ENCODE measurements around the gene COL15A1. TPM values are rescaled to one million over a fixed set of nuclear protein-coding genes. Genes with fewer than 3 reads are reported as not detected.

Gene COL15A1
- total RNA-seq, 2 experiments from 2014 or later: 0.02 to 0.05 TPM

DNA sequence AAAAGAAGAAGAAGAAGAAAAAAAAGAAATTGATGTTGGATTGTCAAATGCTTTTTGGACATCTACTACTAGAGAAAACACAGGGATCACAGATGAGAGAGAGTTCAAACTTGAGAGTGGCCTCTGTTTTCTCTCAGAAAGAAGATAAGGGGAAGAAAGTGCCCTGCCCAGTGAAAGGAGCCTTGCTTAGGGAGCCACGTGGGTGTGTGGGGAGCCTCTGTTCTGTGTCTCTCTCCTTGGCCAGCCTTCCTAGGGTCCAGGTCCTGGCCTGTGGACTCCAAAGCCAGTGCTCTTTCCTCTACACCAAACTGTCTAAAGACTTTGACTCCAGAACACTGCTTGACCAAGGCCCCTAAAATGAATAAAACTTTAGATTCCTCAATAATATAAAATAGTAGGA, 22.0 kb upstream of the COL15A1 start:
- H3K4me3 Mint-ChIP-seq: no peak overlapping the region
- CTCF ChIA-PET: no interaction called here
- intact Hi-C loops (cut with micrococcal nuclease): no loop called here
- no peak overlapping the region for H3K27ac Mint-ChIP-seq
- no peaks in the 10 kb centered on the region for H3K4me1 Mint-ChIP-seq (ENCODE audit: low read depth)
- no peaks in the 10 kb centered on the region for H3K27me3 Mint-ChIP-seq (ENCODE audit: low read depth)
- H3K9me3 Mint-ChIP-seq: no peaks in the 10 kb centered on the region
- DNase-seq: no peak
- no peaks in the 10 kb centered on the region for H3K36me3 Mint-ChIP-seq (ENCODE audit: low read depth)

DNA sequence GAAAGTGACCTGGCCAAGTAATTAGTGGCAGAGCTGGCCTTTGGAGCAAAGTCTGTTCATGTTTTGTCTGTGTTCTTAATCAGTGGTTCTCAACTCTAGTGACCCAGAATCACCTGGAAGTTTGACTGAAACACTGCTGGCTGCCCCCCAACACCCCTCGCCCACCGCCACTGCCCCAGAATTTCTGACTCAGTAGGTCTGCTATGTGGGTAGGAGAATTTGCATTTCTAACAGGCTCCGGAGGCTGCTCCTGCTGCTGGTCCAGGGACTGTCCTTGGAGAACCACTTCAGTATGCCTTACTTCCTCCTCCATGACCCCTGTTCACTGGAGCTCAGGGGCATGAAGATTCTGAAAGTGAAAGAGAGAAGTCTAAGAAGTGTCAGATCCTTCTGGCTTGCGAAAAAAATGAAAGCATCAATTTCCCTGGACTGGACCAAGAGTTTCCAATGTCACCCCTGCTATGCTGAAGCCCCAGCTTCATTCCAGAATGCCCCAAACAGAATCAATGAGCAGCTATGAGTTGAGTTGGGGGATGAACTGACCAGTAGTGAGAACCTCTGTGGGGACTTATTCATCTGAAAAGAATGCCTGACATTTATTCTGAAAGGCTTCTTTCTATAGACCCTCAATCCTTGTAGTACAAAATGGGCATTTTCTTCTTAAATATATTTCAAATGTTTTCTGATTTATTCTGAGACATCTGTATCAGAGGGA, 20.8 kb upstream of the COL15A1 start:
- Mint-ChIP-seq H3K27me3 (ENCODE audit: low read depth) (no peaks in the 10 kb centered on the region), H3K4me1 (ENCODE audit: low read depth) (no peaks in the 10 kb centered on the region), H3K4me3 (no peak overlapping the region), H3K36me3 (ENCODE audit: low read depth) (no peaks in the 10 kb centered on the region), H3K9me3 (no peaks in the 10 kb centered on the region), H3K27ac (no peak overlapping the region)
- CTCF ChIA-PET: interaction anchor here (0.6 kb wide), 1 partner anchor 98 kb away, joined by 3 read pairs; no protein-coding TSS in a partner anchor
- intact Hi-C loops (cut with micrococcal nuclease): no loop called here
- no peak for DNase-seq

DNA sequence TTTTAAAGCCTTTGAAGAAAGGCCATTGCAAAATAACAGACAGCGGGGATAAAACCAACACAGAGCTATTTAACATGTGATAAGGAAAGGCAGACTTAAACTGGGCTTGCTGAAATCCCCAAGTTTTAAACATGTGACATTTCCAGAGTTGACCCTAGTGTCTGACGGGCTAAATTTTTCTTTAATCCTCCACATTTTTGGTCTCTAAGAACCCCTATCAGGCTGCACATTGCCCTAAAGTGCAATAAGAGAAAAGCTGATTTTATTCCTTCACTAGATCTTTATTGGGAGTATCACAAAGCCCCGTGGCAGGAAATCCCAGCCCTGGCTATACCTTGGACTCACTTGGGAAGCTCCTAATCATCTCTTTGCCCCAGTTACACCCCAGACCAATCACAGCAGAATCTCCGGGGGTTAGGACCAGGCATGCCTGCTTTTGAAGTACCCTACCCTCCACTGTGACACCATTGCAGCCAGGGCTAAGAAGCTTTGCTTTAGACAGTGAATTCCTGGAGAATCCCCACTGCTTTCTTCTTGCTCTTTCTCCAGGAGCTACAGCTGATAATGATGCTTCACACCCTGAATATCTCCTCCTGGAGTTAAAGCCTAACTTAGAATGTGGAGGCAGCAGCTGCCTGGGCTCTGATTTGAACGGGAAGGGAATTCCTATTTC, 20.1 kb upstream of the COL15A1 start:
- H3K4me3 Mint-ChIP-seq: no peak overlapping the region
- intact Hi-C loops (cut with micrococcal nuclease): no loop called here
- H3K36me3 Mint-ChIP-seq (ENCODE audit: low read depth): no peaks in the 10 kb centered on the region
- CTCF ChIA-PET: interaction anchor here (0.6 kb wide), 1 partner anchor 99 kb away, joined by 3 read pairs; no protein-coding TSS in a partner anchor
- no peak overlapping the region for H3K27ac Mint-ChIP-seq
- no peaks in the 10 kb centered on the region for H3K27me3 Mint-ChIP-seq (ENCODE audit: low read depth)
- H3K9me3 Mint-ChIP-seq: no peaks in the 10 kb centered on the region
- no peak for DNase-seq
- H3K4me1 Mint-ChIP-seq (ENCODE audit: low read depth): no peaks in the 10 kb centered on the region

DNA sequence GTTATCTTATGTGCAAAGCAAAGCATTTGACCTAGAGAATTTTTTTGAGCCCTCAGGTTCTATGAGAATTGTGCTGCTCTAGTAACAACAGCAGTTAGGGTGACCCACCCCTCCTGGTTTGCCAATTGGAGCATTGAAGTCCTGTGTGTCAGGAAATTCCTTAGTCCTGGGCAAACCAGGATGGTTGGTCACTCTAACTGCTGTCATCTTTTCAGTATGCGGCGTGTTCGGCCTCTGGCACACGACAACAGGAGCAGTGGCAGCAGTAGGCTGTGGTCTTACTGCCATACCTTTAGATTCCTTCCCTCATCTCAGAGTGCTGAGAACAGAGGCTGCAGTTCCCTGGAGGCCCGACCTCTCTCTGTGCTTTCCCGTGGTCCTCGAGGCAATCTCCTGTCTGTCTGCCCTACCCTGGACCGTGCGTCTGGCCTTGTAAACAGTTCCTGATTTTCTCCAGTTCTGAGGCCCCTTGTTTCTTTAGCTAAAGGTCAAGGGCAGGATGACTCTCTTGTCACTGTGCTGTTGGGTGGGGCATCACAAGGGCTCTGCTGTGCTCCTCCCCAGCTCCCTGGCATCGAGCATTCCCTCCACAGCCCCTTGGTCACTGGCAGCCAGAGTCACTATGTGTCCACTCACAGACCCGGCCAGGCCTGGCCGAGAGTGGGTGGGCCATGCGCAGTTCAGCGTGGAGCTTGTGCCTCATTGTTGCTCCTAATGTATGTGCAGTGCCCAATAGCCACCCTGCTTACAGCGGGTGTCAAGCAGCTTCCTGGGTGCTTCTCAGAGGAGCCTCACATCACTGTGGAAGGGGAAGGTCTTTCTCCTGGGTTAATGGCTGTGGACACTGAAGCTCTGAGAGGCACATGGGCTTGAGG, 18.5 kb upstream of the COL15A1 start:
- CTCF ChIA-PET: no interaction called here
- DNase-seq: no peak
- H3K9me3 Mint-ChIP-seq: no peaks in the 10 kb centered on the region
- intact Hi-C loops (cut with micrococcal nuclease): no loop called here
- no peaks in the 10 kb centered on the region for H3K27me3 Mint-ChIP-seq (ENCODE audit: low read depth)
- H3K4me3 Mint-ChIP-seq: no peak overlapping the region
- H3K36me3 Mint-ChIP-seq (ENCODE audit: low read depth): no peaks in the 10 kb centered on the region
- H3K4me1 Mint-ChIP-seq (ENCODE audit: low read depth): no peaks in the 10 kb centered on the region
- no peak overlapping the region for H3K27ac Mint-ChIP-seq

DNA sequence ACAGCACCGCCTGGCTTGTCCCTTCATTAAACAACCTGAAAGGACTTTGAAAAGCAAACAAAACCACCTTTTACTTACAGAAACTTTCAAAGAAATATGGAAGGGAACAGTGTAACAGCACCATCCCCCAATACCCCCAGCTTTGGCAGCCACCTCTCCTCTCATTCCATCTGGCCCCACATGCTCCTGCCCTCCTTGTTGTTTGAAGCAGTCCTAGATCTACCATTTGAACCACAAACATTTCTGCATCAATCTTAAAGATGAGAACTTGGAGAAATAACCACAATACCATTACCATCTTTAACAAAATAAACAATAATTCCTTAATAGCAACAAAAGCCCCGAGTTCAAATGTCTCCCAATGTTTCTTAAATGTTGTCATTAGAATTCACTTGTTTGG, 17.8 kb upstream of the COL15A1 start:
- no peaks in the 10 kb centered on the region for H3K4me1 Mint-ChIP-seq (ENCODE audit: low read depth)
- no peak overlapping the region for H3K4me3 Mint-ChIP-seq
- H3K36me3 Mint-ChIP-seq (ENCODE audit: low read depth): no peaks in the 10 kb centered on the region
- intact Hi-C loops (cut with micrococcal nuclease): no loop called here
- CTCF ChIA-PET: no interaction called here
- no peaks in the 10 kb centered on the region for H3K9me3 Mint-ChIP-seq
- H3K27ac Mint-ChIP-seq: no peak overlapping the region
- no peak for DNase-seq
- no peaks in the 10 kb centered on the region for H3K27me3 Mint-ChIP-seq (ENCODE audit: low read depth)

DNA sequence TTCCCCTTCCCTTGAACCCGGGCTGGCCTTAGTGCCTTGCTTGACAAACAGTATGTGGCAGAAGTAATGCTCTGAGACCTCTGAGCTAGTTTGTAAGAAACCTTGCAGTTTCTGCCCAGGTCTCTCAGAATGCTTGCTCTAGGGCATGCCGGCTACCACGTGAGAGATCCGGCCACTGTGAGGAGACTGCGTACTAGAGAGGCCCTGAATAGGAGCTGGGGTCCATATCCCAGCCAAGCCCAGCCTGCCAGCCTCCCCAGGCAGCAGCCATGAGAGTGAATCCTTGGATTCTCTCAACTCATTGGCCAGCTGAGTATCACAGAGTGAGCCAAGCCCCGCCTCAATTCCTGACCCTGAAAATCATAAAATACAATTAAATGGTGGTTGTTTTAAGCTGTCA, 16.0 kb upstream of the COL15A1 start:
- intact Hi-C loops (cut with micrococcal nuclease): no loop called here
- Mint-ChIP-seq H3K36me3 (ENCODE audit: low read depth) (no peaks in the 10 kb centered on the region), H3K4me1 (ENCODE audit: low read depth) (no peaks in the 10 kb centered on the region), H3K27me3 (ENCODE audit: low read depth) (no peaks in the 10 kb centered on the region), H3K4me3 (no peak overlapping the region), H3K9me3 (no peaks in the 10 kb centered on the region), H3K27ac (no peak overlapping the region)
- CTCF ChIA-PET: no interaction called here
- no peak for DNase-seq

DNA sequence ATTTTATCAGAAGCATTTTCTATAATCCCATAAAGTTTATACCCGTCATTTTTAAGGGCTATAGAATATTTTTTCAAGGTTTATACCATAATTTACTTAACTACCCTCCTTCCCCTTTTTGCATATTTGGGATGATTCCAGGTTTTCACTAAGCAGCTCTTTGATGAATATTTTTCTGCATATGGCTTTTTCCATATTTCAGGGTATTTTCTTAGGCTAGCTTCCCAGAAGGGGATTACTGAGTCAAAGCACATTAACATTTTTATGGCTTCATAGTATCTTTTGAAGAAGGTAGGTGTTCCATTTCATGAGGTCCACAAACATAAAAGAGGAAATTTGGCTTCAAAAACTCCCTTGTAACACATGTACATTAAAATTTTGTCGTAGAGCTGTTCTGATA, 14.6 kb upstream of the COL15A1 start:
- H3K36me3 Mint-ChIP-seq (ENCODE audit: low read depth): no peaks in the 10 kb centered on the region
- H3K27me3 Mint-ChIP-seq (ENCODE audit: low read depth): no peaks in the 10 kb centered on the region
- no peaks in the 10 kb centered on the region for H3K4me1 Mint-ChIP-seq (ENCODE audit: low read depth)
- CTCF ChIA-PET: interaction anchor here (0.7 kb wide), 1 partner anchor 8 kb away, joined by 3 read pairs; no protein-coding TSS in a partner anchor
- no peak overlapping the region for H3K4me3 Mint-ChIP-seq
- DNase-seq: no peak
- intact Hi-C loops (cut with micrococcal nuclease): no loop called here
- no peaks in the 10 kb centered on the region for H3K9me3 Mint-ChIP-seq
- no peak overlapping the region for H3K27ac Mint-ChIP-seq

DNA sequence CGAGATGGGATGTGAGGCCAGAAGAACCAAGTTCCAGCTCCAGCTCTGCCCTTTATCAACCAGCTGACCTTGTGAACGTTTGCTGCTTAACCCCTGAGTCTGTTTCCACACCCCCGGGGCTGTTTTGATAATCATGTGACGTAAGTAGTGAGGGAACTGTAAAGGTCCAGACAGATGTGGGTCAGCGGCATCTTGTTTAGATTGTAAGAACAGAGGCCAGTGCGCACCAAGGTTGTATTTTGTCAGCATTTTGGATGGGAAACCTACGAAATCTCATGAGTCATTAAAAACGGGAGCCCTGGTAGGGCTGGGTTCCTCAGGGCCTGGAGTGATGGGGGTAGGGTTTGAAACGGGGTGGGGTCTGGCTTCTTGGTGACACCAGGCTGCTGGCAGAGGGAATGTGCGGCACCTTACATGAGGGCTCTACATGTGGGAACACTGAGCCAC, 13.8 kb upstream of the COL15A1 start:
- Mint-ChIP-seq H3K4me3 (no peak overlapping the region), H3K27ac (no peak overlapping the region), H3K27me3 (ENCODE audit: low read depth) (peaks cover 2% of the 10 kb centered on the region), H3K36me3 (ENCODE audit: low read depth) (no peaks in the 10 kb centered on the region), H3K4me1 (ENCODE audit: low read depth) (no peaks in the 10 kb centered on the region), H3K9me3 (no peaks in the 10 kb centered on the region)
- CTCF ChIA-PET: no interaction called here
- DNase-seq: no peak
- intact Hi-C loops (cut with micrococcal nuclease): no loop called here

DNA sequence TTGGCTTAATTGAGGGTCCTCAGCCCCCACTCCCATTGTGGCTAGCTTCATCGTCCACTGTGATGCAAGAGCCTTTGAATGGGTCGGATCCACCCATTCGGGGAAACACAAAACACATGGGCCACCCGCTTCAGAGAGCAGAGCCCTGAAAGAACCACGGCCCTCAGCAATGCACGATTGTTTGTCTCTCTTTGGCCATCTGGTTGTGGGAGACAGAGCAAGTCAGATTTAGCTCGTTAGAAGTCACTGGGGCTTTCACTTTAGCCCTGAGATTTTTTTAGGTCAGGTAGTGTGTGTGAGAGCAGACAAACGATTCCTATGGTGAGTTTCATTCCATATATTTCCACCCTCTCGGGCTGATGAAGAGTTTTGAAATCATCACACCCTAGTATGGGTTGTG, 12.9 kb upstream of the COL15A1 start:
- DNase-seq: no peak
- Mint-ChIP-seq H3K27me3 (ENCODE audit: low read depth) (peaks cover 2% of the 10 kb centered on the region), H3K36me3 (ENCODE audit: low read depth) (no peaks in the 10 kb centered on the region), H3K4me3 (no peak overlapping the region), H3K9me3 (no peaks in the 10 kb centered on the region), H3K27ac (no peak overlapping the region), H3K4me1 (ENCODE audit: low read depth) (no peaks in the 10 kb centered on the region)
- CTCF ChIA-PET: interaction anchor here (1.4 kb wide), 1 partner anchor 83 kb away, joined by 3 read pairs; no protein-coding TSS in a partner anchor
- intact Hi-C loops (cut with micrococcal nuclease): no loop called here

DNA sequence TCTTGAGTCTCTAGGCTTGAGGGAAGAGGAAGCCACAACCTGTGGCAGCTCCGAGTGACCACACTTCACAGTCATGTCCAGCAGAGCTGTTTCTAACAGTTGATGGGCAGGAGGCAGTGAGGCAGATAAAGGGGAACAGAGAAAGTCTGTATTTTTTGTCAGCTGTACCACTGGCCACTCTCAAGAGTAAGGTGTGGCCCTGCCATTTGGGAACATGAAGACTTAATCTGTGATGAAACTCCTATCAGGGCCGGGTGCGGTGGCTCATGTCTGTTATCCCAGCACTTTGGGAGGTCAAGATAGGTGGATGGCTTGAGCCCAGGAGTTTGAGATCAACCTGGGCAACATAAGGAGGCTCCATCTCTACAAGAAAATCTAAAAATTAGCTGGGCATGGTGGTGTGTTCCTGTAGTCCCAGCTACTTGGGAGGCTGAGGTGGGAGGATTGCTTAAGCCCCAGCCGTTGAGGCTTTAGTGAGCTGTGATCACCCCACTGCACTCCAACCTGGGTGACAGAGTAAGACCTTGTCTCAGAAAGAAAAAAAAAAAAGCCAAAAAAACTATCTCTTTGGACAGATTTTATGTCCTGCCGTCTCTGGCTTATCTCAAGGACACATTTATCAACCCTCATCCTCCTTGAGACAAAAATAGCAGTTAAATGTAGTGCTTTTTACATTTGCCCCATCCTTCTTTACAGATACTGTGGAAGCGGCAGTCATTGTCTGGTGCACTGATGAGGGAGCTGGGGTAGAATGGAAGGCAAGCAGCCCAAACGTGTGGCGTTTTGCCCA, 11.9 kb upstream of the COL15A1 start:
- intact Hi-C loops (cut with micrococcal nuclease): no loop called here
- DNase-seq: no peak
- no peaks in the 10 kb centered on the region for H3K9me3 Mint-ChIP-seq
- H3K36me3 Mint-ChIP-seq (ENCODE audit: low read depth): no peaks in the 10 kb centered on the region
- CTCF ChIA-PET: interaction anchor here (1.4 kb wide), 1 partner anchor 84 kb away, joined by 3 read pairs; no protein-coding TSS in a partner anchor
- no peak overlapping the region for H3K4me3 Mint-ChIP-seq
- H3K4me1 Mint-ChIP-seq (ENCODE audit: low read depth): no peaks in the 10 kb centered on the region
- no peak overlapping the region for H3K27ac Mint-ChIP-seq
- peaks cover 2% of the 10 kb centered on the region for H3K27me3 Mint-ChIP-seq (ENCODE audit: low read depth)

DNA sequence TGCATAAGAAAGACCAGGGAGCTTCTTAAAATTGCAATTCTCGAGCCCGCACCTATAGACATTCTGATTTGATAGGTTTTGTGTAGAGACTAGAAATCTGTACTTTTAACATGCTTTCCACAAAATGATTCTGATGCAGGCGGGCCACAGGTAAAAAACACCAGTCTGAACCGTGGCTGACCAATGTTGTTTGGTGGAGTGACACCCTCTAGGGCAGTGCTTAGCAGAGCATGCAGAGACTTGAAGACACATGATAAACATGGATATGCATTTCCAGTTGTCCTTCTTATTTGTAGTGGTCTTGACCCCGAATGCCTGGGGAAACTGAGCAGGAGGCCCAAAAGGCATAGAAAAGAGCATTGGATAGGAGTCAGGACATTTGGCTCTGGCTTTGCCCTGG, 10.5 kb upstream of the COL15A1 start:
- no peak for DNase-seq
- CTCF ChIA-PET: no interaction called here
- H3K36me3 Mint-ChIP-seq (ENCODE audit: low read depth): no peaks in the 10 kb centered on the region
- no peaks in the 10 kb centered on the region for H3K9me3 Mint-ChIP-seq
- H3K27ac Mint-ChIP-seq: no peak overlapping the region
- peaks cover 2% of the 10 kb centered on the region for H3K27me3 Mint-ChIP-seq (ENCODE audit: low read depth)
- no peak overlapping the region for H3K4me3 Mint-ChIP-seq
- intact Hi-C loops (cut with micrococcal nuclease): no loop called here
- no peaks in the 10 kb centered on the region for H3K4me1 Mint-ChIP-seq (ENCODE audit: low read depth)

DNA sequence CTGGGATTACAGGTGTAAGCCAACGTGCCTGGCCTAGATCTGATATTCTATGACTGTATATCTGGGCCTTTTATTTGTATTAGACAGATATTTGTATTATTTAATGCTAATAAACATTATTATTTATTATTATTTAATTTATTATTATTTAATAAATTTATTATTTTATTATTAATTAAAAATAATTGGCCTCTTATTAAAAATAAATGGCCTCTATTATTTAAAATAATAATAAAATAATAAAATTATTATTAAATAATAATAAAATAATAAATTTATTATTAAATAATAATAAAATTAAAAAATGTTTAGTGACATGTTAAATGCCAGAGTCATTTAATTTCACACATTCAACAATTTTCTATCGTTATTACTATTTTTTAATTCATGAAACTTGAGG, 9.8 kb upstream of the COL15A1 start:
- Mint-ChIP-seq H3K27ac (no peak overlapping the region), H3K27me3 (ENCODE audit: low read depth) (peaks cover 6% of the 10 kb centered on the region), H3K9me3 (no peaks in the 10 kb centered on the region), H3K4me3 (no peak overlapping the region), H3K4me1 (ENCODE audit: low read depth) (no peaks in the 10 kb centered on the region), H3K36me3 (ENCODE audit: low read depth) (no peaks in the 10 kb centered on the region)
- no peak for DNase-seq
- CTCF ChIA-PET: no interaction called here
- intact Hi-C loops (cut with micrococcal nuclease): no loop called here

Measured in activated naive CD4-positive, alpha-beta T cell treated with anti-CD3 and anti-CD28 coated beads for 36 hours (primary cell).